HEK293 (cell line): ENCODE results near the gene AATK.
A peak's percentile ranks its signal among the peaks of the same experiment; 100 is the strongest.

Experiments
- CTCF ChIA-PET: fragments of 350-600 bp; formaldehyde crosslinking; extraction: SDS; loops from one replicate; lab custom pipeline; 2021; ENCODE audit warnings: antibody characterized with exemption; lab: Yijun Ruan, JAX
- POLR2A ChIA-PET: fragments of 300-600 bp; formaldehyde crosslinking; extraction: SDS; loops from one replicate; lab custom pipeline; 2020; ENCODE audit warnings: antibody characterized with exemption, inconsistent platforms; lab: Yijun Ruan, JAX
- H3K27ac ChIP-seq: fragments of 200-500 bp; sonication (Bioruptor generic); 2 replicates; pipeline ENCODE4 v1.5.1; 2014; ENCODE audit warnings: low read depth, low read length, control low read depth, inconsistent platforms; ENCODE audit errors: extremely low read depth
- H3K36me3 ChIP-seq, 2 experiments: fragments of 200-500 bp in 1 of 2; sonication (Bioruptor generic) in 1 of 2; 1 replicate in 1 of 2; 2 replicates in 1 of 2; pipeline ENCODE4 v1.5.1; 2014 to 2017; ENCODE audit warnings: inconsistent platforms in 2 of 2, low read length in 2 of 2; ENCODE audit not compliant: control insufficient read depth in 2 of 2, insufficient read depth in 1 of 2
- H3K4me1 ChIP-seq: fragments of 200-500 bp; sonication (Bioruptor generic); 2 replicates; pipeline ENCODE4 v1.5.1; 2014; ENCODE audit warnings: mild to moderate bottlenecking, low read length, inconsistent platforms; ENCODE audit not compliant: control insufficient read depth, insufficient read depth
- H3K4me3 ChIP-seq: 2 replicates; pipeline ENCODE4 v1.5.1; 2011; ENCODE audit warnings: low read depth, mild to moderate bottlenecking, control low read depth, low read length, moderate library complexity
- H3K9me3 ChIP-seq: fragments of 200-500 bp; sonication (Bioruptor generic); 2 replicates; pipeline ENCODE4 v1.5.1; 2014; ENCODE audit warnings: low read depth, low read length, inconsistent platforms; ENCODE audit not compliant: control insufficient read depth, insufficient read depth
- EGR2 ChIP-seq: fragments of 450-650 bp; formaldehyde crosslinking; IDR thresholded peaks from 2 replicates; pipeline ENCODE4 v1.5.1; 2016; ENCODE audit warnings: low read depth, missing biosample characterization, missing genetic modification characterization
- GFI1B ChIP-seq: fragments of 450-650 bp; formaldehyde crosslinking; IDR thresholded peaks from 2 replicates; pipeline ENCODE4 v1.5.1; 2016; ENCODE audit warnings: missing biosample characterization, missing genetic modification characterization
- KLF1 ChIP-seq: fragments of 450-650 bp; formaldehyde crosslinking; IDR thresholded peaks from 2 replicates; pipeline ENCODE4 v1.5.1; 2016; ENCODE audit warnings: missing biosample characterization, missing genetic modification characterization
- OSR2 ChIP-seq: fragments of 450-650 bp; formaldehyde crosslinking; IDR thresholded peaks from 2 replicates; pipeline ENCODE4 v1.5.1; 2016; ENCODE audit warnings: missing biosample characterization, missing genetic modification characterization
- REPIN1 ChIP-seq: fragments of 450-650 bp; formaldehyde crosslinking; IDR thresholded peaks from 2 replicates; pipeline ENCODE4 v1.5.1; 2017; ENCODE audit warnings: missing biosample characterization, missing genetic modification characterization, low read depth
- SCRT1 ChIP-seq: fragments of 450-650 bp; formaldehyde crosslinking; IDR thresholded peaks from 2 replicates; pipeline ENCODE4 v1.5.1; 2016; ENCODE audit warnings: missing biosample characterization, missing genetic modification characterization, borderline replicate concordance
- ZFHX2 ChIP-seq: fragments of 450-650 bp; formaldehyde crosslinking; conservative IDR thresholded peaks from 2 replicates; pipeline ENCODE4 v1.5.1; 2016; ENCODE audit warnings: missing biosample characterization, missing genetic modification characterization
- ZNF10 ChIP-seq: fragments of 450-650 bp; formaldehyde crosslinking; IDR thresholded peaks from 2 replicates; pipeline ENCODE4 v1.5.1; 2017; ENCODE audit warnings: missing biosample characterization, missing genetic modification characterization
- ZNF23 ChIP-seq: fragments of 450-650 bp; formaldehyde crosslinking; IDR thresholded peaks from 2 replicates; pipeline ENCODE4 v1.5.1; 2016; ENCODE audit warnings: missing biosample characterization, missing genetic modification characterization, borderline replicate concordance
- ZNF248 ChIP-seq: fragments of 450-650 bp; formaldehyde crosslinking; IDR thresholded peaks from 2 replicates; pipeline ENCODE4 v1.5.1; 2017; ENCODE audit warnings: missing biosample characterization, missing genetic modification characterization
- ZNF302 ChIP-seq: fragments of 450-650 bp; formaldehyde crosslinking; IDR thresholded peaks from 2 replicates; pipeline ENCODE4 v1.5.1; 2016; ENCODE audit warnings: missing biosample characterization, missing genetic modification characterization, low read depth
- ZNF335 ChIP-seq: fragments of 450-650 bp; formaldehyde crosslinking; conservative IDR thresholded peaks from 2 replicates; pipeline ENCODE4 v1.5.1; 2016; ENCODE audit warnings: missing biosample characterization, missing genetic modification characterization
- ZNF341 ChIP-seq: fragments of 450-650 bp; formaldehyde crosslinking; IDR thresholded peaks from 2 replicates; pipeline ENCODE4; 2016; ENCODE audit warnings: low read depth, missing biosample characterization, missing genetic modification characterization
- ZNF561 ChIP-seq: fragments of 450-650 bp; IDR thresholded peaks from 2 replicates; pipeline ENCODE4 v1.5.1; 2018; ENCODE audit warnings: missing biosample characterization, missing genetic modification characterization, borderline replicate concordance
- ZNF600 ChIP-seq: fragments of 450-650 bp; formaldehyde crosslinking; IDR thresholded peaks from 2 replicates; pipeline ENCODE4 v1.5.1; 2016; ENCODE audit warnings: missing biosample characterization, missing genetic modification characterization
- ZNF624 ChIP-seq: fragments of 450-650 bp; formaldehyde crosslinking; IDR thresholded peaks from 2 replicates; pipeline ENCODE4 v1.5.1; 2017; ENCODE audit warnings: missing biosample characterization, missing genetic modification characterization
- ZNF785 ChIP-seq: fragments of 450-650 bp; formaldehyde crosslinking; IDR thresholded peaks from 2 replicates; pipeline ENCODE4 v1.5.1; 2016; ENCODE audit warnings: missing biosample characterization, missing genetic modification characterization
- TF ChIP-seq, protein P1 (sequence below): fragments of 450-650 bp; IDR thresholded peaks from 2 replicates; pipeline ENCODE4 v1.5.1; 2018; ENCODE audit warnings: missing biosample characterization, mild to moderate bottlenecking, missing genetic modification characterization
- TF ChIP-seq, protein P2 (sequence below): fragments of 450-650 bp; formaldehyde crosslinking; IDR thresholded peaks from 2 replicates; pipeline ENCODE4 v1.5.1; 2016; ENCODE audit warnings: missing biosample characterization, missing genetic modification characterization
- TF ChIP-seq, protein P3 (sequence below): fragments of 450-650 bp; formaldehyde crosslinking; IDR thresholded peaks from 2 replicates; pipeline ENCODE4 v1.5.1; 2016; ENCODE audit warnings: missing biosample characterization, missing genetic modification characterization
- TF ChIP-seq, protein P4 (sequence below): fragments of 450-650 bp; formaldehyde crosslinking; IDR thresholded peaks from 2 replicates; pipeline ENCODE4 v1.5.1; 2016; ENCODE audit warnings: missing biosample characterization, missing genetic modification characterization

AATK gene

DNA sequence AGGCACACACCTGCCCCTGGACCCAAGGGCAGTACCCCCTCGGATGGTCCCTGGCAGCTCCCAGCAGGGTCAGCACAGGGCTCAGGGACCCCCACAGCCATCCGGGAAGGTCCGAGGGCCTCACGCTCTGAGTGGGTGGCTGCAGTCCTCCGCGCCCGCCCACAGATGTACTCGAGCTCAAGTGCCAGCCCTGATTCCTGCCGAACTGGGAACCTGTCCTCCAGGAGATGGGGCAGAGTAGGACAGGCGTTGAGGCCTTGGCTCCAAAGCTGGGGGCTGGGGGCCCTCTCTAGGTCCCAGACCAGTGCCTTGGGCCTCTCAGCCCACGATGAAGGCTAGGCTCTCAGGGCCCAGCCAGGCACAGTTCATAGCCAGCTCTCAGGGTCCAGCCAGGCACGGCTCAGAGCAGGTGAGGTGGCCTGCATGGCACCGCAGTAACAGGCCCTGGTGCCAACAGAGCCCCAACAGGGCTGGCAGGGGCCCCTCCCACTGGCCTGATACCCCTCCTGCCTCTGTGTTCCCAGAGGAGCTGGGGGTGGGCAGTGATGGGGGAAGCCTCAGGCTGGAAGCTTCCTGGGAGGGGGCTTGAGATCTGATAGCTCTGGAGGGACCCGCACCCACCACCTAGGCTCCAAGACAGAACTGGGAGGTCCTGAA lies 36.2 kb downstream of the AATK start:
- Histone ChIP-seq H3K36me3 (no peaks in the 10 kb centered on the region), H3K4me1 (no peaks in the 10 kb centered on the region), H3K27ac (no peak overlapping the region), H3K9me3 (no peaks in the 10 kb centered on the region), H3K4me3 (no peak overlapping the region)
- ChIA-PET CTCF (interaction anchor here (0.5 to 1.6 kb wide), 6 partner anchors 12 to 400 kb away, joined by 3 to 6 read pairs (median 4); no protein-coding TSS in a partner anchor), POLR2A (no interaction called here)
- TF ChIP-seq, protein P1, sequence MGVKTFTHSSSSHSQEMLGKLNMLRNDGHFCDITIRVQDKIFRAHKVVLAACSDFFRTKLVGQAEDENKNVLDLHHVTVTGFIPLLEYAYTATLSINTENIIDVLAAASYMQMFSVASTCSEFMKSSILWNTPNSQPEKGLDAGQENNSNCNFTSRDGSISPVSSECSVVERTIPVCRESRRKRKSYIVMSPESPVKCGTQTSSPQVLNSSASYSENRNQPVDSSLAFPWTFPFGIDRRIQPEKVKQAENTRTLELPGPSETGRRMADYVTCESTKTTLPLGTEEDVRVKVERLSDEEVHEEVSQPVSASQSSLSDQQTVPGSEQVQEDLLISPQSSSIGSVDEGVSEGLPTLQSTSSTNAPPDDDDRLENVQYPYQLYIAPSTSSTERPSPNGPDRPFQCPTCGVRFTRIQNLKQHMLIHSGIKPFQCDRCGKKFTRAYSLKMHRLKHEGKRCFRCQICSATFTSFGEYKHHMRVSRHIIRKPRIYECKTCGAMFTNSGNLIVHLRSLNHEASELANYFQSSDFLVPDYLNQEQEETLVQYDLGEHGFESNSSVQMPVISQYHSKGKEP, result no peak
- TF ChIP-seq, protein P2, sequence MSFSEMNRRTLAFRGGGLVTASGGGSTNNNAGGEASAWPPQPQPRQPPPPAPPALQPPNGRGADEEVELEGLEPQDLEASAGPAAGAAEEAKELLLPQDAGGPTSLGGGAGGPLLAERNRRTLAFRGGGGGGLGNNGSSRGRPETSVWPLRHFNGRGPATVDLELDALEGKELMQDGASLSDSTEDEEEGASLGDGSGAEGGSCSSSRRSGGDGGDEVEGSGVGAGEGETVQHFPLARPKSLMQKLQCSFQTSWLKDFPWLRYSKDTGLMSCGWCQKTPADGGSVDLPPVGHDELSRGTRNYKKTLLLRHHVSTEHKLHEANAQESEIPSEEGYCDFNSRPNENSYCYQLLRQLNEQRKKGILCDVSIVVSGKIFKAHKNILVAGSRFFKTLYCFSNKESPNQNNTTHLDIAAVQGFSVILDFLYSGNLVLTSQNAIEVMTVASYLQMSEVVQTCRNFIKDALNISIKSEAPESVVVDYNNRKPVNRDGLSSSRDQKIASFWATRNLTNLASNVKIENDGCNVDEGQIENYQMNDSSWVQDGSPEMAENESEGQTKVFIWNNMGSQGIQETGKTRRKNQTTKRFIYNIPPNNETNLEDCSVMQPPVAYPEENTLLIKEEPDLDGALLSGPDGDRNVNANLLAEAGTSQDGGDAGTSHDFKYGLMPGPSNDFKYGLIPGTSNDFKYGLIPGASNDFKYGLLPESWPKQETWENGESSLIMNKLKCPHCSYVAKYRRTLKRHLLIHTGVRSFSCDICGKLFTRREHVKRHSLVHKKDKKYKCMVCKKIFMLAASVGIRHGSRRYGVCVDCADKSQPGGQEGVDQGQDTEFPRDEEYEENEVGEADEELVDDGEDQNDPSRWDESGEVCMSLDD (tag by site-specific recombination), result no peak
- TF ChIP-seq ZNF302 (tag by site-specific recombination) (no peak), EGR2 (tag by site-specific recombination) (peak; percentile 82), ZNF23 (tag by site-specific recombination) (no peak), ZNF248 (tag by site-specific recombination) (no peak), SCRT1 (tag by site-specific recombination) (no peak), KLF1 (tag by site-specific recombination) (no peak), ZNF600 (no peak), ZFHX2 (tag by site-specific recombination) (peak; percentile 89), ZNF624 (tag by site-specific recombination) (no peak), ZNF785 (no peak), ZNF335 (tag by site-specific recombination) (0 out of 2 replicates have a peak, but pooled peaks have one; percentile 29), GFI1B (tag by site-specific recombination) (no peak), REPIN1 (no peak), ZNF561 (no peak), ZNF341 (tag by site-specific recombination) (no peak), OSR2 (tag by site-specific recombination) (no peak), ZNF10 (tag by site-specific recombination) (no peak)
- TF ChIP-seq, protein P3, sequence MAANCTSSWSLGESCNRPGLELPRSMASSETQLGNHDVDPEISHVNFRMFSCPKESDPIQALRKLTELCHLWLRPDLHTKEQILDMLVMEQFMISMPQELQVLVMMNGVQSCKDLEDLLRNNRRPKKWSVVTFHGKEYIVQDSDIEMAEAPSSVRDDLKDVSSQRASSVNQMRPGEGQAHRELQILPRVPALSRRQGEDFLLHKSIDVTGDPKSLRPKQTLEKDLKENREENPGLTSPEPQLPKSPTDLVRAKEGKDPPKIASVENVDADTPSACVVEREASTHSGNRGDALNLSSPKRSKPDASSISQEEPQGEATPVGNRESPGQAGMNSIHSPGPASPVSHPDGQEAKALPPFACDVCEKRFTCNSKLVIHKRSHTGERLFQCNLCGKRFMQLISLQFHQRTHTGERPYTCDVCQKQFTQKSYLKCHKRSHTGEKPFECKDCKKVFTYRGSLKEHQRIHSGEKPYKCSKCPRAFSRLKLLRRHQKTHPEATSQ (tag by site-specific recombination), result no peak
- TF ChIP-seq, protein P4, sequence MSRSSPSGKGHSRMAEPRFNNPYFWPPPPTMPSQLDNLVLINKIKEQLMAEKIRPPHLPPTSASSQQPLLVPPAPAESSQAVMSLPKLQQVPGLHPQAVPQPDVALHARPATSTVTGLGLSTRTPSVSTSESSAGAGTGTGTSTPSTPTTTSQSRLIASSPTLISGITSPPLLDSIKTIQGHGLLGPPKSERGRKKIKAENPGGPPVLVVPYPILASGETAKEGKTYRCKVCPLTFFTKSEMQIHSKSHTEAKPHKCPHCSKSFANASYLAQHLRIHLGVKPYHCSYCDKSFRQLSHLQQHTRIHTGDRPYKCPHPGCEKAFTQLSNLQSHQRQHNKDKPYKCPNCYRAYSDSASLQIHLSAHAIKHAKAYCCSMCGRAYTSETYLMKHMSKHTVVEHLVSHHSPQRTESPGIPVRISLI, result no peak
